HepG2 (cell line): ENCODE results near the gene SYNE2.

Source experiments
- CC2D1A ChIP-seq: sonication (generic); formaldehyde crosslinking; IDR thresholded peaks from 2 replicates; pipeline ENCODE4 v1.8.1; 2023; ENCODE audit warnings: mild to moderate bottlenecking, missing genetic modification reagents
- HNF4A ChIP-seq: sonication (generic); formaldehyde crosslinking; IDR thresholded peaks from 2 replicates; pipeline ENCODE4 v1.4.0; 2020; ENCODE audit warnings: missing genetic modification reagents
- POLR2A ChIP-seq, 2 experiments: IDR thresholded peaks; 2 replicates each; pipeline ENCODE4 v1.6.1; 2011; ENCODE audit warnings: low read depth in 2 of 2, low read length in 2 of 2, mild to moderate bottlenecking in 1 of 2, moderate library complexity in 1 of 2; ENCODE audit not compliant: insufficient read depth in 1 of 2
- ZBTB34 ChIP-seq: sonication (generic); formaldehyde crosslinking; IDR thresholded peaks from 2 replicates; pipeline ENCODE4 v1.8.0; 2022; ENCODE audit warnings: mild to moderate bottlenecking, missing genetic modification reagents
- ZNF143 ChIP-seq: sonication (generic); formaldehyde crosslinking; IDR thresholded peaks from 2 replicates; pipeline ENCODE4 v1.4.0; 2020; ENCODE audit warnings: missing genetic modification reagents
- ZSCAN21 ChIP-seq: sonication (generic); formaldehyde crosslinking; IDR thresholded peaks from 2 replicates; pipeline ENCODE4 v1.8.0; 2022; ENCODE audit warnings: mild to moderate bottlenecking, missing genetic modification reagents, moderate library complexity, borderline replicate concordance

- TF ChIP-seq CC2D1A (CRISPR knock-in tag) (no peak), ZSCAN21 (no peak), HNF4A (no peak), POLR2A (IDR thresholded peaks at IDR 0.05; ENCODE audit: insufficient read depth in 1 of 2, low read depth in 2 of 2, low read length in 2 of 2) (no peak), ZNF143 (CRISPR knock-in tag) (no peak), ZBTB34 (CRISPR knock-in tag) (no peak)
These were observed 333.7 kb downstream of the SYNE2 start for GRCh38 chr14:64186231-64187129.
